ENCODE data around the gene FAR2.

- TF ChIP-seq POLR2A (IDR thresholded peaks at IDR 0.05), result no peak
- TF ChIP-seq CTCF (IDR thresholded peaks at IDR 0.05), result no peak
Measured at GRCh38 chr12:29239336-29239735, 90.3 kb downstream of the FAR2 start.
